Esophagus muscularis mucosa (tissue), 4 donors: ENCODE results near the gene ZCCHC8.

Experiments used
- CTCF ChIP-seq, 3 experiments: fragments of 200-600 bp in 2 of 3; fragments of 450-650 bp in 1 of 3; sonication (generic) in 2 of 3; IDR thresholded peaks; one replicate each; pipeline ENCODE4 v1.5.1; 2017 to 2019; ENCODE audit warnings: antibody characterized with exemption in 3 of 3, mild to moderate bottlenecking in 2 of 3, moderate library complexity in 1 of 3
- EP300 ChIP-seq: sonication (generic); formaldehyde crosslinking; IDR thresholded peaks from one replicate; pipeline ENCODE4 v1.6.1; 2017; ENCODE audit warnings: antibody characterized with exemption
- POLR2A ChIP-seq: fragments of 450-650 bp; IDR thresholded peaks from one replicate; pipeline ENCODE4 v1.6.1; 2017; ENCODE audit warnings: antibody characterized with exemption, moderate library complexity, mild to moderate bottlenecking, low read depth

- TF ChIP-seq CTCF (IDR thresholded peaks at IDR 0.05) (no peak), POLR2A (no peak), EP300 (no peak)
Observed at GRCh38 chr12:122547330-122547729, 46.6 kb upstream of the ZCCHC8 start.
